Caco-2 (cell line): ENCODE results near the gene SPECC1. TPM values are rescaled to one million over a fixed set of nuclear protein-coding genes. Genes with fewer than 3 reads are reported as not detected.
A peak's percentile ranks its signal among the peaks of the same experiment; 100 is the strongest.

ENCODE experiments used
- BruUV-seq: library from RNA; stranded (reverse); fragments of 400-500 nt; replicated peaks from 2 replicates; lab custom pipeline; 2021; lab: Mats Ljungman, UMichigan
- CTCF ChIA-PET: fragments of 300-600 bp; sonication (Branson Sonifier 250); formaldehyde crosslinking; loops from one replicate; lab custom pipeline; 2022; ENCODE audit warnings: antibody characterized with exemption; lab: Charles Lee
- POLR2A ChIA-PET: fragments of 300-600 bp; sonication (Branson Sonifier 250); formaldehyde crosslinking; loops from one replicate; lab custom pipeline; 2022; ENCODE audit warnings: antibody characterized with exemption; lab: Charles Lee
- DNase-seq, 2 experiments: peaks; one replicate each; pipeline versions ENCODE4 v3.0.0 to v3.0.0-alpha.2; 2020 to 2022
- H3K27me3 ChIP-seq: replicated peaks from 2 replicates; pipeline ENCODE4 v1.6.0; 2011; ENCODE audit warnings: low read length; ENCODE audit not compliant: control insufficient read depth, insufficient read depth
- H3K36me3 ChIP-seq: 2 replicates; pipeline ENCODE4 v1.5.1; 2011; ENCODE audit warnings: low read length; ENCODE audit not compliant: control insufficient read depth, insufficient read depth
- H3K4me1 ChIP-seq: fragments of 250-450 bp; sonication (Bioruptor Pico); 2 replicates; pipeline ENCODE4 v1.5.1; 2020; ENCODE audit warnings: mild to moderate bottlenecking
- H3K4me3 ChIP-seq: 2 replicates; pipeline ENCODE4 v1.5.1; 2011; ENCODE audit warnings: low read depth, mild to moderate bottlenecking, control low read depth, low read length
- H3K9me3 ChIP-seq: fragments of 250-450 bp; sonication (Bioruptor Pico); 2 replicates; pipeline ENCODE4 v1.5.1; 2020; ENCODE audit warnings: mild to moderate bottlenecking, moderate library complexity
- H3K27ac Mint-ChIP-seq: one replicate; pipeline ENCODE4 v1.8.0; 2022; ENCODE audit warnings: mixed read lengths; ENCODE audit not compliant: unreplicated experiment
- H3K27me3 Mint-ChIP-seq: one replicate; pipeline ENCODE4 v1.8.0; 2022; ENCODE audit warnings: mixed read lengths; ENCODE audit not compliant: insufficient read depth, unreplicated experiment
- H3K36me3 Mint-ChIP-seq: one replicate; pipeline ENCODE4 v1.8.0; 2022; ENCODE audit warnings: mild to moderate bottlenecking, mixed read lengths; ENCODE audit not compliant: insufficient read depth, unreplicated experiment
- H3K4me1 Mint-ChIP-seq: one replicate; pipeline ENCODE4 v1.8.0; 2022; ENCODE audit warnings: low read depth, mixed read lengths; ENCODE audit not compliant: unreplicated experiment
- H3K4me3 Mint-ChIP-seq: one replicate; pipeline ENCODE4 v1.8.0; 2022; ENCODE audit warnings: mild to moderate bottlenecking, moderate library complexity, mixed read lengths; ENCODE audit not compliant: unreplicated experiment
- H3K9me3 Mint-ChIP-seq: one replicate; pipeline ENCODE4 v1.8.0; 2022; ENCODE audit warnings: mixed read lengths; ENCODE audit not compliant: unreplicated experiment
- intact Hi-C: fragments of 100-400 bp; cut with micrococcal nuclease; formaldehyde crosslinking; loops from one replicate; pipeline ENCODE4 v1.10.0; 2022; ENCODE audit not compliant: unreplicated experiment
- total RNA-seq: library from RNA; stranded (reverse); gene quantifications from 2 replicates; pipeline ENCODE4 v1.2.3, GENCODE V29; 2022
- TF ChIP-seq, protein P1 (sequence below), 2 experiments: fragments of 200-600 bp in 1 of 2; IDR thresholded peaks; 1 replicate in 1 of 2; 2 replicates in 1 of 2; pipeline versions ENCODE4 v1.5.1 to v1.8.0; 2011 to 2022; ENCODE audit warnings: antibody characterized with exemption in 1 of 2, control low read depth in 1 of 2, inconsistent platforms in 1 of 2, low read depth in 1 of 2, low read length in 1 of 2, mild to moderate bottlenecking in 1 of 2, moderate library complexity in 1 of 2; ENCODE audit not compliant: insufficient read depth in 1 of 2, severe bottlenecking in 1 of 2, unreplicated experiment in 1 of 2

SPECC1 gene
- total RNA-seq, 1 experiment from 2014 or later, result 123 TPM

- H3K27me3 Mint-ChIP-seq, result no peaks in the 10 kb centered on the region
- no peaks in the 10 kb centered on the region for H3K4me1 Mint-ChIP-seq
Observed at GRCh38 chr17:20284022-20284421, 274.9 kb downstream of the SPECC1 start.

GRCh38 chr17:20284570-20285295, 275.6 kb downstream of the SPECC1 start:
- Mint-ChIP-seq H3K4me1 (no peaks in the 10 kb centered on the region), H3K27me3 (no peaks in the 10 kb centered on the region), H3K36me3 (peaks cover 47% of the 10 kb centered on the region), H3K9me3 (no peaks in the 10 kb centered on the region), H3K4me3 (no peak overlapping the region), H3K27ac (no peak overlapping the region)
- H3K4me3 ChIP-seq, result no peak overlapping the region
- H3K27me3 ChIP-seq, result no peaks in the 10 kb centered on the region
- ChIA-PET POLR2A (no interaction called here), CTCF (no interaction called here)
- intact Hi-C loops, result no loop called here
- TF ChIP-seq, protein P1, sequence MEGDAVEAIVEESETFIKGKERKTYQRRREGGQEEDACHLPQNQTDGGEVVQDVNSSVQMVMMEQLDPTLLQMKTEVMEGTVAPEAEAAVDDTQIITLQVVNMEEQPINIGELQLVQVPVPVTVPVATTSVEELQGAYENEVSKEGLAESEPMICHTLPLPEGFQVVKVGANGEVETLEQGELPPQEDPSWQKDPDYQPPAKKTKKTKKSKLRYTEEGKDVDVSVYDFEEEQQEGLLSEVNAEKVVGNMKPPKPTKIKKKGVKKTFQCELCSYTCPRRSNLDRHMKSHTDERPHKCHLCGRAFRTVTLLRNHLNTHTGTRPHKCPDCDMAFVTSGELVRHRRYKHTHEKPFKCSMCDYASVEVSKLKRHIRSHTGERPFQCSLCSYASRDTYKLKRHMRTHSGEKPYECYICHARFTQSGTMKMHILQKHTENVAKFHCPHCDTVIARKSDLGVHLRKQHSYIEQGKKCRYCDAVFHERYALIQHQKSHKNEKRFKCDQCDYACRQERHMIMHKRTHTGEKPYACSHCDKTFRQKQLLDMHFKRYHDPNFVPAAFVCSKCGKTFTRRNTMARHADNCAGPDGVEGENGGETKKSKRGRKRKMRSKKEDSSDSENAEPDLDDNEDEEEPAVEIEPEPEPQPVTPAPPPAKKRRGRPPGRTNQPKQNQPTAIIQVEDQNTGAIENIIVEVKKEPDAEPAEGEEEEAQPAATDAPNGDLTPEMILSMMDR (IDR thresholded peaks at IDR 0.05; ENCODE audit: insufficient read depth in 1 of 2, low read depth in 1 of 2, low read length in 1 of 2, severe bottlenecking in 1 of 2, unreplicated experiment in 1 of 2), result no peak
- no TSS peak for BruUV-seq
- DNase-seq, result no peak
- no peaks in the 10 kb centered on the region for H3K4me1 ChIP-seq
- H3K36me3 ChIP-seq, result no peaks in the 10 kb centered on the region
- H3K9me3 ChIP-seq, result no peaks in the 10 kb centered on the region

More at GRCh38 chr17:20284022-20284421, 274.9 kb downstream of the SPECC1 start:
- Histone ChIP-seq H3K36me3 (no peaks in the 10 kb centered on the region), H3K4me3 (no peak overlapping the region), H3K9me3 (no peaks in the 10 kb centered on the region), H3K4me1 (no peaks in the 10 kb centered on the region), H3K27me3 (no peaks in the 10 kb centered on the region)
- Mint-ChIP-seq H3K36me3 (peaks cover 40% of the 10 kb centered on the region), H3K4me3 (no peak overlapping the region), H3K9me3 (no peaks in the 10 kb centered on the region), H3K27ac (no peak overlapping the region)
- TF ChIP-seq, protein P1 (IDR thresholded peaks at IDR 0.05; ENCODE audit: insufficient read depth in 1 of 2, low read depth in 1 of 2, low read length in 1 of 2, severe bottlenecking in 1 of 2, unreplicated experiment in 1 of 2), result no peak
- intact Hi-C loops, result no loop called here
- DNase-seq, result no peak
- POLR2A ChIA-PET, result no interaction called here
- CTCF ChIA-PET, result no interaction called here
- BruUV-seq, result no TSS peak

DNA sequence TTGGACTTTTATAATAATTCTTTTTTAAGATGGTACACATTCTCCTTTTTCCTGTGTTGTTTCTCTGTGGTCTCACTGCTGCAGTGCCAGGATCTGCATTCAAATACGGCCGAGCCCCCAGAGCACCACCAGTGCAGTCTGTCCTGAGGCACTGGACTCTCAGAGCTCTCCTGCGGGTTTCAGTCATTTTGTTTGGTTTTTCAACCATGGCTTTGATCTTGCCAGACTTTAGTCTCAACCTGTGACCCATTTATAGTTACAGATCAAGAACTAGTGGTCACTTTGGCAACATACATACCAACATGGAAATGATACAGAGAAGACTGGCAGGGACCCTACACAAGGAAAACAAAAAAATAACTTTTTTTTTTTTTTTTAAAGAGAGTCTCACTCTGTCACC, 280.8 kb downstream of the SPECC1 start:
- DNase-seq, result no peak
- TF ChIP-seq, protein P1 (IDR thresholded peaks at IDR 0.05; ENCODE audit: insufficient read depth in 1 of 2, low read depth in 1 of 2, low read length in 1 of 2, severe bottlenecking in 1 of 2, unreplicated experiment in 1 of 2), result no peak
- no peaks in the 10 kb centered on the region for H3K27me3 ChIP-seq
- POLR2A ChIA-PET, result no interaction called here
- peaks cover 44% of the 10 kb centered on the region for H3K36me3 Mint-ChIP-seq
- no peak overlapping the region for H3K4me3 Mint-ChIP-seq
- H3K9me3 ChIP-seq, result no peaks in the 10 kb centered on the region
- H3K27ac Mint-ChIP-seq, result peak overlapping the region; percentile 61
- H3K4me1 Mint-ChIP-seq, result no peaks in the 10 kb centered on the region
- no TSS peak for BruUV-seq
- no peaks in the 10 kb centered on the region for H3K27me3 Mint-ChIP-seq
- H3K36me3 ChIP-seq, result no peaks in the 10 kb centered on the region; the same call in 1 of the 2 replicates
- no peak overlapping the region for H3K4me3 ChIP-seq
- H3K9me3 Mint-ChIP-seq, result no peaks in the 10 kb centered on the region
- no peaks in the 10 kb centered on the region for H3K4me1 ChIP-seq
- CTCF ChIA-PET, result no interaction called here
- intact Hi-C loops, result no loop called here
